ENCODE measurements around the gene KCNQ4. TPM values are rescaled to one million over a fixed set of nuclear protein-coding genes. Genes with fewer than 3 reads are reported as not detected.

The KCNQ4 gene
- total RNA-seq, 1 experiment from 2014 or later, result 1.6 TPM

DNA sequence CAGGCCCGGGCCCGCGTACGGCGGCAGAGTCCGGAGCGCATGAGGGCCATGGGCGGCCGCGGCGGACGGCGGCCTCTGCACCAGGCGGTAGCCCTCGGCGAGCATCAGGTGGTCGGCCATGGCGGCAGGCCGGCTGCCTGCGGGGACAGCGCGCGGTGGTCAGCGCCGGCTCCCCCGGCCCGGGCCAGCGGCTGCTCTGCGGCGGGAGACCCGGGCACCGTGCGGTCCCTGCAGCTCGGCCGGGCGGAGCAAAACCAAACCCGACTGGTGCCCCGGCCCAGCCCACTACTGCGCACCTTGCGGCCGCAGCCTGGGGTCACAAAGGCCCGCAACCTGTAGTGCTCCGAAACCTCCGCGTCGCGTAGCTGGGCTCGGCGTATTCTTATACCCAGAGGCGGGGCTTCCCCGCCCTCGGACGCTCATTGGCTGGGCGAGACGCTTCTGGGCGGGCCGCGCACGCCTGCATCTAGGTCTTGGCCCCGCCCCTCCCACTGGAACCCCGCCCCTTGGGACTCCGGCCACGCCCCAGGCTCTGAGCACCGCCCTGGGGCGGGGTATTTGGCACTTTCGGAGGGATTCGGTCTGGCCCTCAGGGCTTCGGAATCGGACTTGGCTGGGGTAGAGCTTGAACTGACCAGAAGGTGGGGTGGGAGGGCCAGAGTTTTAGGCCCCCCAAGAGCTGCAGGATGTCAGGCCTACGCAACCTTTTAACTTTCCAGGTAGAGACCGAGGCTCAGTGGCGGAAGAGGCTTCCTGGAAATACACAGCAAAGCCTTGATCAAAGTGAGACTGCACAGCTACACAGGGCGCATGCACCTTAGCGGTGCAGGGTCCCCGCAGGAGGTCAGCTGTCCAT is 78.6 kb downstream of the KCNQ4 start, which contains the start of gene CITED4:
Gene CITED4, minus strand, starts transcription at position 356 of the 856 bp plus-strand sequence. Its CDS starts 236 bp downstream, at position 120.
- Histone ChIP-seq H3K27me3 (replicated peaks; ENCODE audit: control insufficient read depth, insufficient read depth, low read length) (no peaks in the 10 kb centered on the region), H3K36me3 (ENCODE audit: control insufficient read depth, insufficient read depth, low read length) (no peaks in the 10 kb centered on the region), H3K4me3 (ENCODE audit: low read depth, low read length) (peak within 1 kb of the TSS; percentile 52), H3K9me3 (no peaks in the 10 kb centered on the region), H3K4me1 (peaks cover 29% of the 10 kb centered on the region)
- Mint-ChIP-seq H3K36me3 (ENCODE audit: insufficient read depth, unreplicated experiment) (peaks cover 6% of the 10 kb centered on the region), H3K27ac (ENCODE audit: unreplicated experiment) (peak within 1 kb of the TSS; percentile 94), H3K9me3 (ENCODE audit: unreplicated experiment) (no peaks in the 10 kb centered on the region), H3K27me3 (ENCODE audit: insufficient read depth, unreplicated experiment) (no peaks in the 10 kb centered on the region), H3K4me3 (ENCODE audit: unreplicated experiment) (peak within 1 kb of the TSS; percentile 84), H3K4me1 (ENCODE audit: low read depth, unreplicated experiment) (peaks cover 8% of the 10 kb centered on the region)
- POLR2A ChIA-PET, result interaction anchor here (0.5 to 1.4 kb wide), 7 partner anchors 74 to 171 kb away, joined by 3 to 15 read pairs (median 3); partner anchors contain the start of genes CTPS1 and NFYC
- intact Hi-C loops (cut with micrococcal nuclease; ENCODE audit: unreplicated experiment), result loop anchor here (1.0 kb wide), 2 partner anchors 90 to 115 kb away; no protein-coding TSS in a partner anchor
- CTCF ChIA-PET, result interaction anchor here (0.6 to 2.0 kb wide), 5 partner anchors 48 to 89 kb away, joined by 3 to 35 read pairs (median 4); no protein-coding TSS in a partner anchor
- TF ChIP-seq, protein P1, sequence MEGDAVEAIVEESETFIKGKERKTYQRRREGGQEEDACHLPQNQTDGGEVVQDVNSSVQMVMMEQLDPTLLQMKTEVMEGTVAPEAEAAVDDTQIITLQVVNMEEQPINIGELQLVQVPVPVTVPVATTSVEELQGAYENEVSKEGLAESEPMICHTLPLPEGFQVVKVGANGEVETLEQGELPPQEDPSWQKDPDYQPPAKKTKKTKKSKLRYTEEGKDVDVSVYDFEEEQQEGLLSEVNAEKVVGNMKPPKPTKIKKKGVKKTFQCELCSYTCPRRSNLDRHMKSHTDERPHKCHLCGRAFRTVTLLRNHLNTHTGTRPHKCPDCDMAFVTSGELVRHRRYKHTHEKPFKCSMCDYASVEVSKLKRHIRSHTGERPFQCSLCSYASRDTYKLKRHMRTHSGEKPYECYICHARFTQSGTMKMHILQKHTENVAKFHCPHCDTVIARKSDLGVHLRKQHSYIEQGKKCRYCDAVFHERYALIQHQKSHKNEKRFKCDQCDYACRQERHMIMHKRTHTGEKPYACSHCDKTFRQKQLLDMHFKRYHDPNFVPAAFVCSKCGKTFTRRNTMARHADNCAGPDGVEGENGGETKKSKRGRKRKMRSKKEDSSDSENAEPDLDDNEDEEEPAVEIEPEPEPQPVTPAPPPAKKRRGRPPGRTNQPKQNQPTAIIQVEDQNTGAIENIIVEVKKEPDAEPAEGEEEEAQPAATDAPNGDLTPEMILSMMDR (IDR thresholded peaks at IDR 0.05; ENCODE audit: insufficient read depth in 1 of 2, low read depth in 1 of 2, low read length in 1 of 2, severe bottlenecking in 1 of 2, unreplicated experiment in 1 of 2), result peak in 1 of 2 experiments; percentile 23
- TSS peak; percentile 86 for BruUV-seq (replicated peaks)
- DNase-seq, result peak; percentile 92 to 93

DNA sequence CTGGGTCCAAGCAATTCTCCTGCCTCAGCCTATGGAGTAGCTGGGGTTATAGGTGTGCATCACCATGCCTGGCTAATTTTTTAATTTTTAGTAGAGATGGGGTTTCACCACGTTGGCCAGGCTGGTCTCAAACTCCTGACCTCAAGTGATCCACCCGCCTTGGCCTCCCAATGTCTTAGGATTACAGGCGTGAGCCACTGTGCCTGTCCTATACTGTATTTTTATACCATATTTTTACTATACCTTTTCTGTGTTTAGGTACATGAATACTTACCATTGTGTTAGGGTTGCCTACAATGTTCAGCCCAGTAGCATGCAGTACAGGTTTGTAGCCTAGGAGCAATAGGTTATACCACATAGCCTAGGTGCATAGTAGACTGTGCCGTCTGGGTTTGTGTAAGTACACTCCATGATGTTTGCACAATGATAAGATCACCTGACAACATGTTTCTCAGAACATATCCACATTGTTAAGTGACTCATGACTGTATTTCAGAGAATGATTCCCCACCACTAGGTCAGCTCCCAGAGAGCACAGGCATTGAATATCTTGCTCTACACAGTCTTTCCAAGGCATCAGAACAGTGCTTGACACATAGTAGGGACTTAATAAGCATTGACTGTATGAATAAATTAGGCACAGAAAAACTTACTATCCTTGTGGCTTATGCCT is 84.6 kb downstream of the KCNQ4 start:
- Histone ChIP-seq H3K36me3 (ENCODE audit: control insufficient read depth, insufficient read depth, low read length) (no peaks in the 10 kb centered on the region), H3K4me1 (peaks cover 29% of the 10 kb centered on the region), H3K4me3 (ENCODE audit: low read depth, low read length) (no peak overlapping the region), H3K9me3 (no peaks in the 10 kb centered on the region), H3K27me3 (replicated peaks; ENCODE audit: control insufficient read depth, insufficient read depth, low read length) (no peaks in the 10 kb centered on the region)
- H3K27me3 Mint-ChIP-seq (ENCODE audit: insufficient read depth, unreplicated experiment), result no peaks in the 10 kb centered on the region
- H3K4me1 Mint-ChIP-seq (ENCODE audit: low read depth, unreplicated experiment), result peaks cover 8% of the 10 kb centered on the region
- no TSS peak for BruUV-seq (replicated peaks)
- CTCF ChIA-PET, result interaction anchor here (1.0 kb wide), 1 partner anchor 84 kb away, joined by 3 read pairs; no protein-coding TSS in a partner anchor
- POLR2A ChIA-PET, result no interaction called here
- H3K4me3 Mint-ChIP-seq (ENCODE audit: unreplicated experiment), result no peak overlapping the region
- peak; percentile 52 to 63 for DNase-seq
- intact Hi-C loops (cut with micrococcal nuclease; ENCODE audit: unreplicated experiment), result no loop called here
- no peaks in the 10 kb centered on the region for H3K9me3 Mint-ChIP-seq (ENCODE audit: unreplicated experiment)
- peak overlapping the region; percentile 77 for H3K27ac Mint-ChIP-seq (ENCODE audit: unreplicated experiment)
- H3K36me3 Mint-ChIP-seq (ENCODE audit: insufficient read depth, unreplicated experiment), result no peaks in the 10 kb centered on the region
- TF ChIP-seq, protein P1 (IDR thresholded peaks at IDR 0.05; ENCODE audit: insufficient read depth in 1 of 2, low read depth in 1 of 2, low read length in 1 of 2, severe bottlenecking in 1 of 2, unreplicated experiment in 1 of 2), result no peak

DNA sequence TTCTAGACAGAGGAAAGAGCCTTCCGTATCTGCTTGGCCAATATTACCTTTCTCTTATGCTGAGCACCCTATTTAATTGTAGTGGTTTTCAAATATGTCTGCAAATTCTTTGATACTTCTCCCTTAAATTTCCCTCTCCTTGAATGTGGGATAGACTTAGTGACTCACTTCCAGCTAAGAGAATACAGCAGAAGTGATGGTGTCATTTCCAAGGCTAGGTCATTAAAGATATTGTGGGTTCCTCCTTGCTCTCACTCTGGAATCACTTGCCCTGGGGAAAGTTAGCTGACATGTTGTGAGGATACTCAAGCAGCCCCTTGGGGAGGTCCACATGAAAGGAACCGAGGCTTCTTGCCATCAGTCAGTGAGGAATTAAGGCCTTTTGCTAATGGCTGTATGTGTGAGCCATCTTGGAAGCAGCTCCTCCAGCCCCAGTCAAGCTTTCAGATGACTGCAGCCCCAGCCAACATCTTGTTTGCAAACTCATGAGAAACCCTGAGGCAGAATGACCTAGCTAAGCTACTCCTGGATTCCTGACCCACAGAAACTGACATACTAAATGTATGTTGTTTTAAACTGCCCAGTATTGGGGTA is 86.6 kb downstream of the KCNQ4 start:
- H3K27me3 Mint-ChIP-seq (ENCODE audit: insufficient read depth, unreplicated experiment), result no peaks in the 10 kb centered on the region
- Histone ChIP-seq H3K4me1 (peaks cover 16% of the 10 kb centered on the region), H3K27me3 (replicated peaks; ENCODE audit: control insufficient read depth, insufficient read depth, low read length) (no peaks in the 10 kb centered on the region), H3K36me3 (ENCODE audit: control insufficient read depth, insufficient read depth, low read length) (no peaks in the 10 kb centered on the region), H3K9me3 (no peaks in the 10 kb centered on the region), H3K4me3 (ENCODE audit: low read depth, low read length) (no peak overlapping the region)
- BruUV-seq (replicated peaks), result no TSS peak
- no peak for DNase-seq
- no peaks in the 10 kb centered on the region for H3K36me3 Mint-ChIP-seq (ENCODE audit: insufficient read depth, unreplicated experiment)
- TF ChIP-seq, protein P1 (IDR thresholded peaks at IDR 0.05; ENCODE audit: insufficient read depth in 1 of 2, low read depth in 1 of 2, low read length in 1 of 2, severe bottlenecking in 1 of 2, unreplicated experiment in 1 of 2), result no peak
- peaks cover 8% of the 10 kb centered on the region for H3K4me1 Mint-ChIP-seq (ENCODE audit: low read depth, unreplicated experiment)
- intact Hi-C loops (cut with micrococcal nuclease; ENCODE audit: unreplicated experiment), result no loop called here
- H3K27ac Mint-ChIP-seq (ENCODE audit: unreplicated experiment), result no peak overlapping the region
- H3K4me3 Mint-ChIP-seq (ENCODE audit: unreplicated experiment), result no peak overlapping the region
- H3K9me3 Mint-ChIP-seq (ENCODE audit: unreplicated experiment), result no peaks in the 10 kb centered on the region
- ChIA-PET CTCF (no interaction called here), POLR2A (no interaction called here)

Data from Caco-2 (cell line).